Chondrocyte (in vitro differentiated cells): ENCODE data around the gene HS3ST4. TPM values are rescaled to one million over a fixed set of nuclear protein-coding genes. Genes with fewer than 3 reads are reported as not detected.

ENCODE experiments used
- DNase-seq: peaks from one replicate; pipeline ENCODE4 v3.0.0; 2021; ENCODE audit warnings: mixed read lengths, low spot score
- H3K27ac Mint-ChIP-seq: one replicate; pipeline ENCODE4 v1.8.0; 2021; ENCODE audit warnings: mild to moderate bottlenecking, moderate library complexity, mixed read lengths; ENCODE audit not compliant: unreplicated experiment
- H3K27me3 Mint-ChIP-seq: 2 replicates; pipeline ENCODE4 v1.8.0; 2021; ENCODE audit warnings: low read depth, mixed read lengths
- H3K36me3 Mint-ChIP-seq: 2 replicates; pipeline ENCODE4 v1.8.0; 2021; ENCODE audit warnings: low read depth, mixed read lengths
- H3K4me1 Mint-ChIP-seq: 2 replicates; pipeline ENCODE4 v1.8.0; 2021; ENCODE audit warnings: low read depth, mild to moderate bottlenecking, mixed read lengths
- H3K4me3 Mint-ChIP-seq: one replicate; pipeline ENCODE4 v1.8.0; 2021; ENCODE audit warnings: mild to moderate bottlenecking, moderate library complexity, mixed read lengths; ENCODE audit not compliant: unreplicated experiment
- H3K9me3 Mint-ChIP-seq: 2 replicates; pipeline ENCODE4 v1.8.0; 2021; ENCODE audit warnings: low read depth, mixed read lengths
- CTCF ChIP-seq: fragments of 200-600 bp; sonication (generic); IDR thresholded peaks from 2 replicates; pipeline ENCODE4 v1.5.0; 2021; ENCODE audit warnings: antibody characterized with exemption, mild to moderate bottlenecking, moderate library complexity
- total RNA-seq: library from RNA; stranded (reverse); gene quantifications from 3 replicates; pipeline ENCODE4 v1.2.1, GENCODE V29; 2021

The HS3ST4 gene
- total RNA-seq, 1 donor from 2014 or later = not detected

DNA sequence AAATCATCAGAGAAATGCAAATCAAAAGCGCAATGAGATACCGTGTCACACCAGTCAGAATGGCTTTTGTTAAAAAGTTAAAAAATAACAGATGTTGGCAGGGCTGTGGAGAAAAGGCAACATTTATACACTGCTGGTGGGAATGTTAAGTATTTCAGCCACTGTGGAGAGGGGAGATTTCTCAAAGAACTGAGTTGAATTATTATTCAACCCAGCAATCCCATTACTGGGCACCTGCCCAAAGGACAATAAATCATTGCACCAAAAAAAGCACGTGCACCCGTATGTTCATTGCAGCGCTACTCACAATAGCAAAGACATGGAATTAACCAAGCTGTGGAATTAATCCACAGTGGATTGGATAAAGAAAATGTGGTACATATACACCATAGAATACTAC lies 204.7 kb downstream of the HS3ST4 start:
- DNase-seq = no peak
- no peak overlapping the region for H3K4me3 Mint-ChIP-seq
- H3K27me3 Mint-ChIP-seq = no peaks in the 10 kb centered on the region
- H3K27ac Mint-ChIP-seq = no peak overlapping the region
- no peaks in the 10 kb centered on the region for H3K4me1 Mint-ChIP-seq
- TF ChIP-seq CTCF = no peak
- H3K36me3 Mint-ChIP-seq = no peaks in the 10 kb centered on the region
- peaks cover 7% of the 10 kb centered on the region for H3K9me3 Mint-ChIP-seq

DNA sequence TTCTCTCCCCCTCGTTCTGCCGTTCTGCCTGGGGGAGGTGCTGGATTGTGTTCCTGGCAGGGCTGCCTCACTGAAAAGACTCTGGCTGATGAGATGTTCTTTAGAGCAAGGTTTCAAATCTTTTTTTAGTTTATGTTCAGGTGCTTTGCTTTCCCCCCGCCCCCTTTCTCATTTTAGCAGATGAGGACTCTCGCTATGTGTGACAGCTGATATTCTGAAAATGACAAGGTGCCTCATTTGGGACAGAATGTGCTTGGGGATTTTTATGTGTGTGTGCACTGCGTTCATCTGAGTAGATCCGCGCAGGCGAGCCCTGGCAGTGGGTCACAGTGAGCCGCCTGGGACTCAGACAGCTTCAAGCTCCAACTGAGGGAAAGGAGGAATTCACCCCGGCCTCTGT lies 205.9 kb downstream of the HS3ST4 start:
- Mint-ChIP-seq H3K4me1 (no peaks in the 10 kb centered on the region), H3K27me3 (no peaks in the 10 kb centered on the region), H3K36me3 (no peaks in the 10 kb centered on the region), H3K27ac (no peak overlapping the region), H3K4me3 (no peak overlapping the region), H3K9me3 (peaks cover 11% of the 10 kb centered on the region)
- no peak for DNase-seq
- no peak for TF ChIP-seq CTCF

DNA sequence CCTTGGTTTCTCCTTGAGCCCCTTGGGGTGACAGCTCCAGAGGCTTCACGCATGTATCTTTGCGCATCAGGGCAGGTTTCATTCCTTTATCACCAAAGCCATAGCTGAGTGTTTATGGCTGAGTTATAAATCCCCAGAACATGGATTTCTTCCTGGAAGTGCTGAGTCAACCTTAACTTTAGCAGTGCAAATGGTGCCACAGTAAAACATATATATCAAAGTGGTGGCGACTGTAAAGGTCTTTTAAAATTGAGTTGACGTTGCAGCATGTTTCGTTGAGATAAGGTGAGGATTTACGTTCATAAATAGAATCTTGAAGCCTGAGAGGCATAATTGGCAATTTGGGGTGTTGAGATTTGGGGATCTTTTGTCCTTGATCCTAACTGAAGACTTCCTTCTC lies 214.1 kb downstream of the HS3ST4 start:
- peaks cover 12% of the 10 kb centered on the region for H3K9me3 Mint-ChIP-seq
- no peaks in the 10 kb centered on the region for H3K27me3 Mint-ChIP-seq
- no peak for TF ChIP-seq CTCF
- DNase-seq = no peak
- H3K4me1 Mint-ChIP-seq = no peaks in the 10 kb centered on the region
- no peak overlapping the region for H3K27ac Mint-ChIP-seq
- H3K4me3 Mint-ChIP-seq = no peak overlapping the region
- no peaks in the 10 kb centered on the region for H3K36me3 Mint-ChIP-seq

- Mint-ChIP-seq H3K4me1 (no peaks in the 10 kb centered on the region), H3K36me3 (no peaks in the 10 kb centered on the region), H3K27me3 (no peaks in the 10 kb centered on the region), H3K27ac (no peak overlapping the region), H3K4me3 (no peak overlapping the region), H3K9me3 (no peaks in the 10 kb centered on the region)
- TF ChIP-seq CTCF = no peak
- no peak for DNase-seq
Measured at GRCh38 chr16:25910971-25911370, 219.2 kb downstream of the HS3ST4 start.

GRCh38 chr16:25912321-25912720 lies 220.6 kb downstream of the HS3ST4 start:
- TF ChIP-seq CTCF = no peak
- H3K4me1 Mint-ChIP-seq = no peaks in the 10 kb centered on the region
- no peaks in the 10 kb centered on the region for H3K9me3 Mint-ChIP-seq
- DNase-seq = no peak
- no peak overlapping the region for H3K27ac Mint-ChIP-seq
- H3K27me3 Mint-ChIP-seq = no peaks in the 10 kb centered on the region
- no peak overlapping the region for H3K4me3 Mint-ChIP-seq
- no peaks in the 10 kb centered on the region for H3K36me3 Mint-ChIP-seq
